LoVo (cell line): Measurements from ENCODE around the gene RSF1.
A peak's percentile ranks its signal among the peaks of the same experiment; 100 is the strongest.

ENCODE experiments used
- DNase-seq: peaks from one replicate; pipeline ENCODE4 v3.0.0-alpha.2; 2016; ENCODE audit warnings: low spot score

RSF1 gene

GRCh38 chr11:77813256-77813655, 7.3 kb downstream of the RSF1 start:
- DNase-seq = no peak

GRCh38 chr11:77806993-77807392, 13.5 kb downstream of the RSF1 start:
- DNase-seq = no peak

- no peak for DNase-seq
Observed at GRCh38 chr11:77806415-77806814, 14.1 kb downstream of the RSF1 start.

- no peak for DNase-seq
Observed at GRCh38 chr11:77801477-77801876, 19.0 kb downstream of the RSF1 start.

- no peak for DNase-seq
Observed at GRCh38 chr11:77800449-77800848, 20.1 kb downstream of the RSF1 start.

- DNase-seq = no peak
Observed at GRCh38 chr11:77799338-77799737, 21.2 kb downstream of the RSF1 start.

- no peak for DNase-seq
Observed at GRCh38 chr11:77793972-77794371, 26.6 kb downstream of the RSF1 start.

GRCh38 chr11:77791301-77791700, 29.2 kb downstream of the RSF1 start:
- no peak for DNase-seq

- no peak for DNase-seq
Observed at GRCh38 chr11:77789731-77790476, 30.6 kb downstream of the RSF1 start.

- DNase-seq = no peak
Observed at GRCh38 chr11:77789061-77789730, 31.3 kb downstream of the RSF1 start.

GRCh38 chr11:77784572-77784971, 36.0 kb downstream of the RSF1 start:
- DNase-seq = no peak

GRCh38 chr11:77783025-77783424, 37.5 kb downstream of the RSF1 start:
- no peak for DNase-seq

GRCh38 chr11:77779935-77780334, 40.6 kb downstream of the RSF1 start:
- DNase-seq = peak; percentile 12

GRCh38 chr11:77778549-77778948, 42.0 kb downstream of the RSF1 start:
- no peak for DNase-seq

- no peak for DNase-seq
Observed at GRCh38 chr11:77778118-77778517, 42.4 kb downstream of the RSF1 start.

- no peak for DNase-seq
Observed at GRCh38 chr11:77776455-77776854, 44.1 kb downstream of the RSF1 start.

- DNase-seq = no peak
Observed at GRCh38 chr11:77775936-77776335, 44.6 kb downstream of the RSF1 start.

GRCh38 chr11:77771135-77771534, 49.4 kb downstream of the RSF1 start:
- no peak for DNase-seq

- no peak for DNase-seq
Observed at GRCh38 chr11:77770629-77771028, 49.9 kb downstream of the RSF1 start.

- DNase-seq = no peak
Observed at GRCh38 chr11:77762426-77762825, 58.1 kb downstream of the RSF1 start.

GRCh38 chr11:77761491-77761890, 59.0 kb downstream of the RSF1 start:
- DNase-seq = no peak

- no peak for DNase-seq
Observed at GRCh38 chr11:77758331-77758730, 62.2 kb downstream of the RSF1 start.

- no peak for DNase-seq
Observed at GRCh38 chr11:77753230-77753629, 67.3 kb downstream of the RSF1 start.

- no peak for DNase-seq
Observed at GRCh38 chr11:77752516-77752915, 68.0 kb downstream of the RSF1 start.
